ENCODE measurements around the gene SARDH.

The SARDH gene

GRCh38 chr9:133738640-133739225 lies 581 bp upstream of the SARDH start:
- peak overlapping the region; percentile 63; the same call in 1 of the 2 replicates for H3K4me2 ChIP-seq (ENCODE audit: low read depth, low read length)
- no peaks in the 10 kb centered on the region for H4K20me1 ChIP-seq (ENCODE audit: insufficient read depth, low read length)
- H3K4me1 ChIP-seq (ENCODE audit: low read length) = no peaks in the 10 kb centered on the region
- no peaks in the 10 kb centered on the region for H3K79me2 ChIP-seq (ENCODE audit: low read length)
- no peak overlapping the region for H3K27ac ChIP-seq (ENCODE audit: low read length)
- H3K9me3 ChIP-seq (replicated peaks; ENCODE audit: insufficient read depth, low read length) = no peaks in the 10 kb centered on the region
- 0 out of 2 replicates have a peak overlapping the region, but pooled peaks have one; percentile 33 for H3K4me3 ChIP-seq (ENCODE audit: low read length)
- peaks cover 93% of the 10 kb centered on the region for H3K27me3 ChIP-seq (replicated peaks; ENCODE audit: insufficient read depth, low read length)
- H2AFZ ChIP-seq (ENCODE audit: low read length) = no peak overlapping the region
- TF ChIP-seq EZH2phosphoT487 (IDR thresholded peaks at IDR 0.05; ENCODE audit: low read length) (no peak), EZH2 (optimal IDR thresholded peaks at IDR 0.05; ENCODE audit: low read depth, low read length) (no peak)
- TF ChIP-seq, protein P1, sequence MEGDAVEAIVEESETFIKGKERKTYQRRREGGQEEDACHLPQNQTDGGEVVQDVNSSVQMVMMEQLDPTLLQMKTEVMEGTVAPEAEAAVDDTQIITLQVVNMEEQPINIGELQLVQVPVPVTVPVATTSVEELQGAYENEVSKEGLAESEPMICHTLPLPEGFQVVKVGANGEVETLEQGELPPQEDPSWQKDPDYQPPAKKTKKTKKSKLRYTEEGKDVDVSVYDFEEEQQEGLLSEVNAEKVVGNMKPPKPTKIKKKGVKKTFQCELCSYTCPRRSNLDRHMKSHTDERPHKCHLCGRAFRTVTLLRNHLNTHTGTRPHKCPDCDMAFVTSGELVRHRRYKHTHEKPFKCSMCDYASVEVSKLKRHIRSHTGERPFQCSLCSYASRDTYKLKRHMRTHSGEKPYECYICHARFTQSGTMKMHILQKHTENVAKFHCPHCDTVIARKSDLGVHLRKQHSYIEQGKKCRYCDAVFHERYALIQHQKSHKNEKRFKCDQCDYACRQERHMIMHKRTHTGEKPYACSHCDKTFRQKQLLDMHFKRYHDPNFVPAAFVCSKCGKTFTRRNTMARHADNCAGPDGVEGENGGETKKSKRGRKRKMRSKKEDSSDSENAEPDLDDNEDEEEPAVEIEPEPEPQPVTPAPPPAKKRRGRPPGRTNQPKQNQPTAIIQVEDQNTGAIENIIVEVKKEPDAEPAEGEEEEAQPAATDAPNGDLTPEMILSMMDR (IDR thresholded peaks at IDR 0.05; ENCODE audit: low read length) = no peak
- no peaks in the 10 kb centered on the region for H3F3A ChIP-seq (ENCODE audit: insufficient read depth, low read length)
- H3K9me2 ChIP-seq (replicated peaks; ENCODE audit: insufficient read depth, low read length) = no peaks in the 10 kb centered on the region
- H3K9ac ChIP-seq (ENCODE audit: low read length) = no peak overlapping the region
- DNase-seq = no peak
- no peaks in the 10 kb centered on the region for H3K36me3 ChIP-seq (replicated peaks; ENCODE audit: insufficient read depth, low read length)

- H3K4me2 ChIP-seq (ENCODE audit: low read depth, low read length) = no peak overlapping the region
- DNase-seq = no peak
- no peaks in the 10 kb centered on the region for H3F3A ChIP-seq (ENCODE audit: insufficient read depth, low read length)
- no peaks in the 10 kb centered on the region for H3K9me2 ChIP-seq (replicated peaks; ENCODE audit: insufficient read depth, low read length)
- no peaks in the 10 kb centered on the region for H4K20me1 ChIP-seq (ENCODE audit: insufficient read depth, low read length)
- H3K9ac ChIP-seq (ENCODE audit: low read length) = no peak overlapping the region
- no peak overlapping the region for H3K27ac ChIP-seq (ENCODE audit: low read length)
- TF ChIP-seq EZH2phosphoT487 (IDR thresholded peaks at IDR 0.05; ENCODE audit: low read length) (no peak), EZH2 (optimal IDR thresholded peaks at IDR 0.05; ENCODE audit: low read depth, low read length) (no peak)
- TF ChIP-seq, protein P1 (IDR thresholded peaks at IDR 0.05; ENCODE audit: low read length) = no peak
- H3K4me1 ChIP-seq (ENCODE audit: low read length) = no peaks in the 10 kb centered on the region
- H3K36me3 ChIP-seq (replicated peaks; ENCODE audit: insufficient read depth, low read length) = no peaks in the 10 kb centered on the region
- H3K27me3 ChIP-seq (replicated peaks; ENCODE audit: insufficient read depth, low read length) = peaks cover 91% of the 10 kb centered on the region
- H3K9me3 ChIP-seq (replicated peaks; ENCODE audit: insufficient read depth, low read length) = no peaks in the 10 kb centered on the region
- H3K4me3 ChIP-seq (ENCODE audit: low read length) = no peak overlapping the region
- H3K79me2 ChIP-seq (ENCODE audit: low read length) = no peaks in the 10 kb centered on the region
- H2AFZ ChIP-seq (ENCODE audit: low read length) = no peak overlapping the region
Observed at GRCh38 chr9:133737071-133737773, 930 bp downstream of the SARDH start.

DNA sequence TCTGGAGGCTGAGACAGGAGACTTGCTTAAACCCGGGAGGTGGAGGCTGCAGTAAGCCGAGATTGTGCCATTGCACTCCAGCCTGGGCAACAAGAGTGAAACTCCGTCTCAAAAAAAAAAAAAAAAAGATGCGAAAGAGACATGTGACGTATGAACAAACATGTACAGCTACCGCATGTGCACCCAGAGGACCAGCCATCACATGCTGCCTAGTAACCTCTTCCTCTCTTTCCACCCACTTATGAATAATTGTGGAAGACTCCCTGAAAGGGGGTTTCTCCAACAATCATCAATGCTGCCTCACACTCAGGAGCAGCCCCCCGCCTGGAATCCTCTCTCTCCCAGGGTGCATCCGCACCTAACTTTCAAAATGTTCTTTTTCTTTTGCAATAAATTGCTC lies 2.2 kb downstream of the SARDH start:
- Histone ChIP-seq H3K4me3 (ENCODE audit: low read length) (no peak overlapping the region), H4K20me1 (ENCODE audit: insufficient read depth, low read length) (no peaks in the 10 kb centered on the region), H3K79me2 (ENCODE audit: low read length) (no peaks in the 10 kb centered on the region), H3K9ac (ENCODE audit: low read length) (no peak overlapping the region), H3K27me3 (replicated peaks; ENCODE audit: insufficient read depth, low read length) (peaks cover 90% of the 10 kb centered on the region), H3K36me3 (replicated peaks; ENCODE audit: insufficient read depth, low read length) (no peaks in the 10 kb centered on the region), H3K4me1 (ENCODE audit: low read length) (no peaks in the 10 kb centered on the region), H2AFZ (ENCODE audit: low read length) (no peak overlapping the region), H3K9me3 (replicated peaks; ENCODE audit: insufficient read depth, low read length) (no peaks in the 10 kb centered on the region), H3F3A (ENCODE audit: insufficient read depth, low read length) (no peaks in the 10 kb centered on the region), H3K9me2 (replicated peaks; ENCODE audit: insufficient read depth, low read length) (no peaks in the 10 kb centered on the region), H3K4me2 (ENCODE audit: low read depth, low read length) (no peak overlapping the region), H3K27ac (ENCODE audit: low read length) (no peak overlapping the region)
- no peak for DNase-seq
- TF ChIP-seq, protein P1 (IDR thresholded peaks at IDR 0.05; ENCODE audit: low read length) = no peak
- no peak for TF ChIP-seq EZH2 (optimal IDR thresholded peaks at IDR 0.05; ENCODE audit: low read depth, low read length)
- TF ChIP-seq EZH2phosphoT487 (IDR thresholded peaks at IDR 0.05; ENCODE audit: low read length) = no peak
